HG02642 (cell line): ENCODE results near the gene KIAA0040.
A peak's percentile ranks its signal among the peaks of the same experiment; 100 is the strongest.

Source experiments
- ATAC-seq: cut with Tn5 transposase; IDR thresholded peaks from one replicate; pipeline ENCODE4 v1.9.1; 2021; ENCODE audit warnings: mild to moderate bottlenecking; ENCODE audit not compliant: unreplicated experiment, poor library complexity

Gene KIAA0040

DNA sequence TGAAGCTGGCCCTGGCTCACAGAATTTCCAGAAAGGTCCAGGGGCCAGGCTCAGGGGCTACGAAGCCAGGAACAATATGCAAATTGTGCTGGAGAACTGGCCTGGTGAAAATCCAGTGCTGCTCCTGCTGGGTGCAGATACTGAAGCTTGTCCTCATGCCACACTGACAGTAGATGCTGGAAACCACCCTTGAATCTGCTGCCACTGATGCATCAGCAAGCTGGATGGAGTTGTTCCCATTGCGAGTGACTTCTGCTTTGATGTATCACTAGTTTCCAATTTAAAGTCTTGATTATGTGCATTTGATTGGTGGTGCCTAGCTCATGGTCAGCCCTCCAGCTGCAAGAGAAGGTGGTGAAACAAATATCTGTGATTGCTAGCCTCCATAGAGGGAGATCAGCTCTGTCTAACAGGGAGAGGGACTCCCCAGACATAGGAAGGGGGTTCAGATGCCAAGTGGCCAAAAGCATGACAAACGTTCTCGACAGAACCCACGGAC lies 11.0 kb upstream of the KIAA0040 start:
- no peak for ATAC-seq

DNA sequence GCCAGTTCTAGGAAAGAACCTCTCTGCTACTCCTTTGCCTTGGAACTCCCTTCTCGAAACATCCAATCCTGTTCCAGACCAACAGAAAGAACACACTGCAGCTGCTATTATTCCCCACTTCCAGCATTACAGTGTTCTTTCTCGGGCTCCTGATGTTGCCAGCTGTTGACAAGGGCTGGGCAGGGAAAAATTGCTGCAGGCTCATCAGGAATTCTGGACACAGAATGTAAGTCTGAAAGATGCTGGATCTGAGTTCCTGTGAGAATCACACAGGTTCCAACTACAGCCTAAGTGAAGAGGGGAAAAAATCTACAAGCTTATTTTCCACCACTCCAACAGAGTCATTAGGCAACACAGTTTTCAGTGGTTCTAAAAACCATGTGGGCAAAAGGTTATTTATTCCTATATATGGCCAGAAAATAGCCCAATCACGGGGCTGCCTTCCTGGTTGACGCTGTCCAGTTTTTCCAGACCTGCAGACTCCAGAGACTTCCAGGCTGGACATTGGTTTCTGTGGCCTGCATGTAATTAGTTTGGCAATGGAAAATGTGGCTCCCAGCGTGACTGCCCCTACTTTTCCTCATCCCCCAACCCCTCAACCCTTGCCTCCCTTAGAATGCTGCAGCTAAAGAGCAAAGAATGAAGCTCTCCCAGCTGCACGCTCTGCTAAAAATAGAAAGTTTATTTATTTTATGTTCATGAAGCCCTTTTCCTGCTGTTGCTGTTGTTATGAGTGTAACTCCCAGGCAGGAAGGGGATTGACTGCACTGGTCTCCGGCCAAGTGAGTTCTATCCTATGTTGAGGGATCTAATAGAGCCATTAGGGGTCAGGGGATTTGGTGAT lies 8.3 kb upstream of the KIAA0040 start:
- ATAC-seq, result no peak

DNA sequence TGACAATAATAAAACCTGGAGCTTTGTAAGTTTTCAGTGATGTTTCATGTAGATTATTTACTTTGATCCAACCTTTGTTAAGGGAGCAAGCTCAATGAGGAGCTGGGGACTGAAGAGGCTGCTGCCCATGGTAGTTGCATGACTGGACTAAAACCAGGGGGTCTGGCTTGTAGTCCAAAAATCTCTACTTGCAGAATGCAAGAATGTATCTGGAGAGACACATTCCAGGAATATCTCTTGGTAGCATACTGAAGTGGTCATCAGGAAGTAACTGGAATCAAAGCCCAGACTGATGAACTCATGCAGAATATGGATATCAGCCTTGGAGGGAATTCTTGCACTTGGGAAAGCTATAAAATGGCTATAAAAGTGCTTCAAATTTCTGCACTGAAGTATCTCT lies 5.8 kb upstream of the KIAA0040 start:
- ATAC-seq, result no peak

DNA sequence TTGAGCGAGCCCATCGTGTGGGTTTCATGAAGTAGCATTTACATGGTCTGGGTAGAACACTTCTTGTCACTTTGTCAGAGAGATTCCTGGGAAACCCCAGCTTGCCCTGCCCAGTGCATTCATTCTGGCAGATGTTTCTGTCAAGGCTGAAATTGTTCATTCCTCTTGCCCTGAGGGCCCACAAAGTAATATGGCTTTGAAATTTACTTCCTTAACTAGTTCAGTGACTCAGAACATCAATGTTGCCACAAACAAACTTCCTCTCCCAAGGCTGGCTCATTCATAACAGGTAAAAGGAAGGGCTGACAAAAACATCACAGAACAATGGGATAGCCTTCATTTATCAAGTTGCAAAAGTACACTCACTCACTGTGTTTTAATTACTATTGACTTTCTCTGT lies 5.0 kb upstream of the KIAA0040 start:
- ATAC-seq, result no peak

DNA sequence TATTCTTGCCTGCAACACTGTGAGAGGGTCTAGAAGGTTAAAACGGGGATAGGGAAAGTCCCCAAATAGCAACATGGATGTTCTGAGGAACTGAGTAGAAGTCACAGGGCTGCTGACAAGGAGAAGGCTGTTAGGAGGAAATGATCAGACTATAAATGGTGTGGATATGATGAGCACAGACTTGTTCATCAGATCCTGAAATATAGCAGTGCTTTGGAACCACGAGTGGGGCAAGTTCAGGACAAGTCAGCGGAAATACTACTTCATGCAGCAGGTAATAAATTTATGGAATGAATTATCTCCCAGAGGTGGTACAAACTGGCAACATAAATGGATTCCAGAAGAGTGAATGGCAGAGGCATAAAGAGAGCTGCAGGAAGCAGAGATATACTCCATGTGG lies 3.2 kb upstream of the KIAA0040 start:
- no peak for ATAC-seq

DNA sequence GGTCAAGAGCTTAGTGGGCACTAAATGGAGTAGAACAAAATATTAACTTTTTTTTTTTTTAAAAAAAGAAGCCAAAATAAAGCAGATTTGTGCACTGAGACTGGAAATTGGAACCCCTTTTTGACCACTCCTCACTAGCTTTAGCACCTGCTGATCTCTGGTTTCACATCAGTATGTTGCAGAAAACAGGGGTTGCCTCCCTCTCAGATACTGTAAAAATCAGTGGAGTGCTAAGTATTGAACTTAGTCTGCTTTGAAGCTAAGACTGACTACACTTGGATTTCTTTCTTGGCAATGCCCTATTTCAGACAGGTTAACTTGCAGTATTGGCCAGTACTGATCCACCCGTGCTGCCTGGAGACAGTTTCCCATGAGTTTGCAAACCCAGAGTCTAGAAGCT lies 2.7 kb upstream of the KIAA0040 start:
- ATAC-seq, result peak; percentile 25

DNA sequence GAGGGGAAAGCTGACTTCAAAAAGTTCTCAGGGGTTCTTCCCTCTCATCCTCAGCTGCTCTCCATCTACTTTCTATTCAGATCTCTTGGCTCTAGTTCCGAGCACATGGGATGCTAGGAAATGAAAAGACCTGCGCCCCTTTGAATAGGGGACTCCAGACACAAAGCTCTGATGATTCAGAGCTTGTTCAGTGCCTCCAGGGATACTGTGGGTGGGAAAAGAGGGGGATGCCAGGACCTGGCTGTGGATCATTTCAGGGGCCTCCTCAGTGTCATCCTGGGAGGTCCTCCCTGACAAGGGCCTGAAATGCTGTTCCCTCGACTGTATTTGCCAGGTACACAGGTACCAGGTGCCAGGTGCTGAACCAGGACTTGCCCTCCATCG lies 943 bp upstream of the KIAA0040 start:
- no peak for ATAC-seq

DNA sequence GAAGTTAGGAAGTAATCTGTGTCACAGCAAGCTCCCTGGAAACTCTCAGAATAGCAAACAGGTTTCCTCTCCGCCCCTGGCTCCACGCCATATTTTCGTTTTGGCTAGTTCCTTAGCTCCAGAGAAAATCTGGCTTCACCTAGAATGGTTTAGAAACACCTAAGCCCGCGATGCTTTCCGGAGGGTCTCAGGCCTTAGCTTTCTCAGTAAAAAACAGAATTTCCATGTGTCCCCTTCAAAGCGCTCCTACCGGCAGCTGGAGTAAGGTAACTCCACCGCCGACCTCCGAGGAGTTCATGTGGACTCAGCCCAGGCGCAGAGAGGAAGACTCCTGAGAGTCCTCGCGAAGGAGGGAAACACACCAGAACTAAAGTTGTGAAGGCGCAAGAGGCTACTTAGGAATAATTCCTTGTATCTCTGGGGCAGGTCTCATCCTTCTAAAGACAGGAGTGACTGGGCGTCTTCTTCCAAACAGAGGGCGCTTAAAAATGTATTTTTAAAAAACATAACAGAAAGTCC lies 406 bp downstream of the KIAA0040 start:
- peak; percentile 22 for ATAC-seq

DNA sequence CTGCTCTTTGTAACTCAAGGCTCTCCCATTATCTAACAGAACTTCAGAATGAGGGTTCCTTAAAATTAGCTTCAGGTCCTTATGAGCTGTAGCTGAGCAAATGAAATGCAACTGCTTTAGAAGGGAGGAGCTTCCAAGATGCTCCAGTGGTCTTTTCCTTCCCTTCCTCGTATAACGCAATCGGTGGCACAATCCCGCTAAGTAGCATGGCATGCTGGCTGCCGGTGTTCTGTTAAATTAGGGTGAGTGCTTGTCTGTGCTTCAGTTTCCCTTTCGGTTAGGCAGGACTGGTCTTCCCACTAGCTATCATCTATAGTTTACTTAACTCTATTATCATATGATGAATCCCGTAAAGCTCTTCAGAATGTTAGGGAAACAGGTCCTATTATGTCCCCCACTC lies 917 bp downstream of the KIAA0040 start:
- ATAC-seq, result peak; percentile 28

DNA sequence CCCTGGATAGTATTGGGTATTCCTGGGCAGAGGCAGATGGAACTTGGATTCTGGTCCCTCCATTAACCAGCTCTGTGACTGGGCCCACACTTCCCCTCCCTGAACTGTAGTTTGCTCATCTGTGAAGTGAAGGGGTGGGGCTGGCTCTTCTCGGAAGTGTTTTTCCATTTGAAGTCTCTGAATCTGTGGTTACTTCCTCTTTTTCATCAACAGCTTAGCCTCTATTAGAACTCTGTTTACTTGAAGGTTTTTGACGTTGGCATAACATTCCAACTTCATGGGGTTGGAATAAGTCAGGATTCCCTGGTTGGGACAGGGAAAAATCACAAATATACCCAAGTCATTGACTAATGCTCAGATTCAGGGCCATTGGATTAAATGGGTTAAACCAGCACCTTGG lies 3.6 kb downstream of the KIAA0040 start:
- peak; percentile 59 for ATAC-seq

DNA sequence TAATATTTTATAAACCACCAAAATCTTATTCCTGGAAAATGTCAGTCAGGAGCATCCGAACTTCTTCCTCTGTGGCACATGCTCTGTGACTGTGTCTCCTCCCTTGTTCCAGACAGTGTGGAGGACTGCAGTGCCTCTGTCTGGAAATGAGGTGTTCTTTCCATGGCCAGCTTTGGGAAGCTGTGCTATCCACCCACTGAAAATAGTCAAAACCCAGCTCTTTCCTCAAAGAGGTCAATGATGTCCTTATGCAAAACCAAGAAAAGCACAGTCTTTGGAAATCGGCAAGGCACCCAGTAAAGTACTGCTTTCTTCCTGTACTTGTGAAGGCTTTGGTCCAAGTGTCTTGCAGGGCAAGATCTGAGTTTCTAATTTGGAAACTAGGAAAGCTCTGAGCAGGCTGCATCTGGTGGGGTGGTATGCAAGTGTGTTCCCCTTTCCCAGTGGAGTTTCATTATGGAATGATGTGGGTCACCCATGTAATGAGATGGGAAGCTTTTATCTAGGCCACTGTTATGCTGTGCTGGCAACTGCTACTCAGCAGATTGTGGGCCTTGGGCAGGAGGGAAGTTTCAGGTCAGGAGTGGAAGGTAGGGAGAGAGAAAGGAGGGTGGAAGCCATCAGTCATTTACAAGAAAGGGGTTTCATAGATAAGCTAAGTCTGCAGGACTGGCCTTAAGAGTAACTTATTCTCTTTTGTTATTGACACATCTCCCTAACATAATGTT lies 6.0 kb downstream of the KIAA0040 start:
- no peak for ATAC-seq

DNA sequence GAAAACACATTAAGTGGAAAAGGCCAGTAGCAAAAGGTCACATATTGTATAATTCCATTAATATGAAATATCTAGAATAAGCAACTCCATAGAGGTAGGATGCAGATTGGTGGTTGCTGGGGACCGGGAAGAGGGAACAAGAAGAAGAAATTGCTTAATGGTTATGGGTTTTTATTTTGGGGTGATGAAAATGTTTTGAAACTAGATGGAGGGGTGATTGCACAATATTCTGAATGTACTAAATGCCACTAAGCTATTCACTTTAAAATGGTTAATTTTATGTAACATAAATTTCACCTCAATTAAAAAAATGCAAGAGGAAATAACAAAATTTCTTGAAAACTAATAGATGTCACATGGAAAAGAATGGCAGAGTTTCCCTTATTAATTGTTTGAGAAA lies 6.7 kb downstream of the KIAA0040 start:
- no peak for ATAC-seq

DNA sequence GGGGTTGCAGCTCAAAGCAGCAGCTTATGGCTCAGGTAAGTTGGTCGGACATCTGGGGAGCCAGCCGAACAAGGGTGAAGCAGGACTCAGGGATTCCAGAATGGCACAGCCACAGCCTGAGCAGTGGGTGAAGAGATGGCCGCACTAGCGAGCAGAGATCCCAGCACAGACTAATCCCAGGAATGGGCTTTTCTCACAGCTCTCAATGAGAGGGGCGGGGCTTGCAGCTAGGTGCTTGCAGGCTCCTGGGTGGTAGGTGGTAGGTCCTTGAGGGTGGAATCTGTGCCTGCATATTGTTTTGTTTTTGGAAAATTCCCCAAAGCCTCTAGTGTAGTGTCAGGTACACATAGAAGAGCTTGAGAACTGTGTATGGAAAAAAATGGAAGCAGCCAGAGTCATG lies 9.0 kb downstream of the KIAA0040 start:
- ATAC-seq, result no peak

DNA sequence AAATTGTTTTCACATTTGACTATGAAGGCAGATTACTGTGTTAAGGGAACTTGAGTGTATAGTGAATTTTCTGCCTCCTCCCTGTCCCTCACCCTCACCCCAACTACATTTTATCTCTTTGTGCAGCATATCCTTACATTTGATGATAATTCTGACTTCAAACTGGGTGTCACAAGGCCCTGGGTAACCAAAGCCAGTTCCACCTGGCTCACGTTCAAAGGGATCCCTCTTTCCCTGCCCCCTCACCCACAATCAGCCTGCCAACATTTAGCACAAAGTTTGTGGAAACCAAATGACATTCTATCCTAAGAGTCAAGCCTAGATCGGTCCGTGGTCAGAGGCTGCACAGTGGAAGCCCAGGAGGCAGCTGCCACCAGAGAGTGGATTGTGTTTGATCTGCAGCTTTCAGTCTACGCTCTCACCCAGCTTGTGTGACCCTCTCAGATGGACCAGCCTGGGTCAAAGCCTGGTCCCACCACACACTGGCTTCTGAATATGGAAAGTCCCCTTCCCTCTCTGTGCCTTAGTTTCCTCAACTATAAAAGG lies 10.3 kb downstream of the KIAA0040 start:
- ATAC-seq, result no peak

DNA sequence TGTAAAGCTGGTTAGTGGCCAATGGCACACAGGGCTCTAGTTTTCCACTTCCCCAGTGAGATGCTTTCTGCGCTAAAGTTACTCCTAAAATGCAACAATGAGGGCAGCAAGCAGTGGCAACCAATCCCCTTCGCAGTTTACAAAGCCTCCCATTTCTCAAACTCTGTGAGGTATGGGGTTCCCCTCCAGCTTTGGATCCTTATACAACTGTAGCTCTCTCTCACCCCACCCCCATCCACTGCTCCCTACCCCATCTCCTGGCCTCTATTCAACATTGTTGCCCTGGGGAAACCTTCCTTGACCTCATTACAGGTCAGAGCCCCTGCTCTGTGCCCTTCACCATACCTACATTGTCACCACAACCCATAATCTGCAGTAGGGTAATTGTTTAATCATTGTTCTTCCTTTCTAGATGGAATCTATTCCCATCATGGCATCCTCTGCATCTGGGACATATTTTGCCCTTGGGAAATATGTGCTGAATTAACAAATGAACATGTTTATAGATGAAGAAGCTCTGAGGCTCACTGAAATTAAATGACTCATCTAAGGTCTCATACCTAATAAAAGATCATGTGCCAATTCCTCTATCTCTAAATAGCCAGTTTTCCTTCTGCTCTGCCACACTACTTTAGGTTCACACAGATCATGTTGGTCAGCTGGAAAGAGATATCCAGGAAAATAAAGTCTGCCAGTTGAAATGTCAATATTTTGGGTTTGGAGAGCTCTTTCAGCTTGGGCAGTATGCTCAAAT lies 12.6 kb downstream of the KIAA0040 start:
- ATAC-seq, result no peak

DNA sequence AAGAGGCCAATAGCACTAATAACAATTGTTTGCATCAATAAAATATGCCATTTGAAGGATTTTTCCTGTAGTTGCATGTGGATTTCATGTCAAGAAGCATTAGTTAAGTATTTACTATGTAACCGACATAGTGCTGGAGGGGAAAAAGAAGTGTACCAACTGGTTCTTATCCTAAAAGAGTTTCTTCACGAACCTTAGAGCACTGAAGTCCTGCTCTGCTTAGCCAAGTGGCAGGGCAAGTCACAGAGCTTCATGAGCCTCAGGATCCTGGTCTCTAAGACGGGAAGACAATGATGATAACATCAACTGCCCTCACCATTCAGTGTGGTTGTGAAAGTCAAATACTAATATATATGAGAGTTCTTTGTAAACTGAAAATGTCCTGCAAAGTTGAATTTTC lies 14.1 kb downstream of the KIAA0040 start:
- ATAC-seq, result no peak

DNA sequence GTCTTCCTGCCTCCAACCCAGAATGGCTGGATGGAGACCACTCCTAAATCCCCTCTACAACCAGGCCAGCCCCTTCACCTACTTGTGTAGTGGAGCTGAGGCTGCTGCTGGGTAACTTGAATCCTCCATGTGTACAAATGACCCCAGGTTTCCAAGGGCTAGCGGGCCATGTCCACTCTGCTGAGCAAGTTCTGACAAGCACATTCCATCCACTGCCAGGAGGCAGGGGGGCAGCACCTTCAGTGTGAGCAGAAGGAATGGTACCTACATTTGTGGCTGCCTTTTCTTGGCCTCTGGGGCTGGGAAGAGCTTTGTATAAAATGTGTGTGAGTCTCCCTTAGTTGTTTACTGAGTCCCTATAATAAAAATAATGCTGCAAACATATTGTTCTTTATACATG lies 14.5 kb downstream of the KIAA0040 start:
- no peak for ATAC-seq

DNA sequence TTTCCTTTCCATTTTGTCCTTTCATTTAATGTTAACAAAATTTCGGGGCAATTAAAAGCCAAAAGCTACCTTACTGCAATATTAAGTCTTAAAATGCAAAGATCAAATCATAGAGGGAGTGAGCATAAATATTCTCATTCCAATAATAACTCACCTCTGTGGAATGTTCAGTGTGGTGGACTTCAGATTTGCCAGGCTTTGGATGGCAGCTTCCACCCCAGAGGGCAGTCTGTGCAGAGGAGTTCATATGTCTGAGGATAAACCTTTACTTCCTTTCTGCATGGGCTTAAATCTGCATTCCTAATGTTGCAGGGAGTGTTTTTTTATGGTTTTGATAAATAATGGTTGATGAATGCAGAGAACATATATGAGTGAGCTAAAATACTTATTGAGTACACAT lies 16.3 kb downstream of the KIAA0040 start:
- no peak for ATAC-seq

DNA sequence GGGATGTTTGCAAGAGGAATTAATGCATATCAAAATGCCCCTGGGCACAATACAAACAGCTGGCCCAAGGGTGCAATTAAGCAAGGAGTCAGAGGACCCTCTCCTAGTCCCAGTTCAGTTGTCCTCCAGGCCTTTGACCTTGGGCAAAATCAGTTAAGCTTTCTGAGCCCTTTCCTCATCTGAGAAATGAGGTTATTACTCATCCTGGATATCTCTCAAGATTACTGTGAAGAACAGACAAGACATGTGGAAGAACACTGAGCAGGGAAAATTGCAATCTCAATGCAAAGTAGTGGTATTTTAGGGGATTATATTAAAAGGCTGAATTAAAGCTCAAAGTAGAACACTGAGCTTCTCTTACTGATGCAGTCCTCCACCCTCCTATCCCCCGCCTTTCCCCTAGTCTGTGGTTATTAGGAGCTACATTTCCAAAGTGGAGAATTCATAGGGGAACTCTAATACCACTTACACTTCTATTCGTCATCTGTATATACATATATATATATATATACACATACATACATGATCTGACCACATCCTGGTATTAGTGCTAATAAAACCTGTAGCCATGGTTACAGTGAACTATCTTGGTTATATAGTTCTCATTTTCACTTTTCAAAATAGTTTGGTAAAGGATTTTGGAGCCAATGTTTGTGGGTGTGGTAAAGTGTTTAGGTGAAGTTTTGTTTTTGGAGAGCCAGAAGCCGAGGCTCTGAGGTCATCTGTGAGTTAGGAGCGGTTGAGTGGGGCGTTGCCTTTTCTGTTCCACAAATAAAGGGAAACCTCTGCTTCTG lies 18.1 kb downstream of the KIAA0040 start:
- peak; percentile 54 for ATAC-seq

DNA sequence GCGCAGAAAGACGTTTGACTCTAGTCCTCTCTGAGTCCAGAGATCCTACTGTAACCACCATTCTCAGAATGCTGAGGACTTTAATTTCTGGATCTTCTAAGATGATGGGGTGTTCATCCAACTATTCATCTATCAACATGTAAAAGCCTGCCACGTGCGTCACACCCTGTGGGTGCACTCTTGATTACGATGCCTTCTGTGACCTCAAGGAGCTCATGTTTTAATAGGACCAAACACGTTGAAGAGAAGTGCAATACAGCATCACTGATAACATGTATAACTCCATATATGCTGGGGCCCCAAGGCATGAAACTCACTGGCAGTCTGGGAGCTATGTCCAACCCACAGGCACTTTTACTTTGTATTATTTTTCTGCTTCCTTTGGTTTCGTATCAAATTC lies 19.0 kb downstream of the KIAA0040 start:
- ATAC-seq, result no peak
